ENCODE measurements around the gene GNAZ. TPM values are rescaled to one million over a fixed set of nuclear protein-coding genes. Genes with fewer than 3 reads are reported as not detected.
"Not testable (repeated sequence)": the region's sequence is repeated elsewhere in the genome, so short reads cannot be mapped to it uniquely, and the experiment has no call there.

The GNAZ gene
- polyA plus RNA-seq (2012; ENCODE audit: insufficient read depth, insufficient read length): 4.0 TPM

GRCh38 chr22:23070418-23071229, at the start of gene GNAZ:
Gene GNAZ (plus strand): TSS chr22:23070519. CDS start chr22:23095696, 25,177 bp downstream.
- H3K4me3 ChIP-seq (ENCODE audit: low read length): peak within 1 kb of the TSS; percentile 53
- DNase-seq (ENCODE audit: low read depth, low spot score): no peak

- no peak for DNase-seq (ENCODE audit: low read depth, low spot score)
- H3K4me3 ChIP-seq (ENCODE audit: low read length): no peak overlapping the region
Observed at GRCh38 chr22:23020659-23021293, 49.5 kb upstream of the GNAZ start.

- H3K4me3 ChIP-seq (ENCODE audit: low read length); DNase-seq (ENCODE audit: low read depth, low spot score): not testable (repeated sequence)
Observed at GRCh38 chr22:23021660-23022353, 48.5 kb upstream of the GNAZ start.

- no peak for DNase-seq (ENCODE audit: low read depth, low spot score)
- no peak overlapping the region for H3K4me3 ChIP-seq (ENCODE audit: low read length)
Observed at GRCh38 chr22:23023294-23023693, 47.0 kb upstream of the GNAZ start.

GRCh38 chr22:23026777-23027176, 43.5 kb upstream of the GNAZ start:
- H3K4me3 ChIP-seq (ENCODE audit: low read length): no peak overlapping the region
- no peak for DNase-seq (ENCODE audit: low read depth, low spot score)

GRCh38 chr22:23027849-23028248, 42.5 kb upstream of the GNAZ start:
- DNase-seq (ENCODE audit: low read depth, low spot score): not testable (repeated sequence)

GRCh38 chr22:23029521-23030228, 40.6 kb upstream of the GNAZ start:
- H3K4me3 ChIP-seq (ENCODE audit: low read length): no peak overlapping the region
- DNase-seq (ENCODE audit: low read depth, low spot score): no peak

More at GRCh38 chr22:23027849-23028248, 42.5 kb upstream of the GNAZ start:
- H3K4me3 ChIP-seq (ENCODE audit: low read length): not testable (repeated sequence)

- H3K4me3 ChIP-seq (ENCODE audit: low read length): no peak overlapping the region
- DNase-seq (ENCODE audit: low read depth, low spot score): no peak
Observed at GRCh38 chr22:23031381-23031780, 38.9 kb upstream of the GNAZ start.

- DNase-seq (ENCODE audit: low read depth, low spot score): no peak
- H3K4me3 ChIP-seq (ENCODE audit: low read length): no peak overlapping the region
Observed at GRCh38 chr22:23031786-23032185, 38.5 kb upstream of the GNAZ start.

GRCh38 chr22:23032658-23033057, 37.7 kb upstream of the GNAZ start:
- DNase-seq (ENCODE audit: low read depth, low spot score): no peak
- H3K4me3 ChIP-seq (ENCODE audit: low read length): no peak overlapping the region

GRCh38 chr22:23033116-23033905, 37.0 kb upstream of the GNAZ start:
- H3K4me3 ChIP-seq (ENCODE audit: low read length): no peak overlapping the region
- no peak for DNase-seq (ENCODE audit: low read depth, low spot score)

GRCh38 chr22:23034621-23035556, 35.4 kb upstream of the GNAZ start:
- DNase-seq (ENCODE audit: low read depth, low spot score): no peak
- H3K4me3 ChIP-seq (ENCODE audit: low read length): no peak overlapping the region

- H3K4me3 ChIP-seq (ENCODE audit: low read length): no peak overlapping the region
- DNase-seq (ENCODE audit: low read depth, low spot score): peak; percentile 68
Observed at GRCh38 chr22:23035557-23036277, 34.6 kb upstream of the GNAZ start.

GRCh38 chr22:23036684-23037428, 33.5 kb upstream of the GNAZ start:
- no peak for DNase-seq (ENCODE audit: low read depth, low spot score)
- no peak overlapping the region for H3K4me3 ChIP-seq (ENCODE audit: low read length)

- H3K4me3 ChIP-seq (ENCODE audit: low read length): no peak overlapping the region
- no peak for DNase-seq (ENCODE audit: low read depth, low spot score)
Observed at GRCh38 chr22:23037429-23038333, 32.6 kb upstream of the GNAZ start.
